Endodermal cell (in vitro differentiated cells): Measurements from ENCODE around the gene RIGI. TPM values are rescaled to one million over a fixed set of nuclear protein-coding genes. Genes with fewer than 3 reads are reported as not detected.
A peak's percentile ranks its signal among the peaks of the same experiment; 100 is the strongest.

Experiments used
- DNase-seq: peaks from one replicate; pipeline ENCODE4 v3.0.0-alpha.2; 2017
- H3K27ac ChIP-seq: 2 replicates; pipeline ENCODE4 v1.5.1; 2013; ENCODE audit warnings: mild to moderate bottlenecking, low read depth, low read length, moderate library complexity
- H3K27me3 ChIP-seq: 2 replicates; pipeline ENCODE4 v1.6.1; 2013; ENCODE audit warnings: mild to moderate bottlenecking, low read length, moderate library complexity; ENCODE audit not compliant: insufficient read depth, control insufficient read depth, poor library complexity, severe bottlenecking
- H3K36me3 ChIP-seq: 2 replicates; pipeline ENCODE4 v1.7.0; 2013; ENCODE audit warnings: mild to moderate bottlenecking, low read length, moderate library complexity; ENCODE audit not compliant: control insufficient read depth, insufficient read depth
- H3K4me1 ChIP-seq: one replicate; pipeline ENCODE4 v1.7.0; 2013; ENCODE audit warnings: low read length; ENCODE audit not compliant: control insufficient read depth, insufficient read depth
- H3K4me3 ChIP-seq: 2 replicates; pipeline ENCODE4 v1.5.1; 2013; ENCODE audit warnings: mild to moderate bottlenecking, low read length, moderate library complexity
- H3K9ac ChIP-seq: 2 replicates; pipeline ENCODE4 v1.6.1; 2013; ENCODE audit warnings: mild to moderate bottlenecking, low read length, moderate library complexity; ENCODE audit not compliant: poor library complexity, severe bottlenecking; ENCODE audit errors: extremely low read depth
- H3K9me3 ChIP-seq: 2 replicates; pipeline ENCODE4 v1.6.1; 2013; ENCODE audit warnings: mild to moderate bottlenecking, low read length, moderate library complexity; ENCODE audit not compliant: control insufficient read depth
- H3K27ac Mint-ChIP-seq: 2 replicates; pipeline ENCODE4 v1.8.0; 2020; ENCODE audit warnings: mixed read lengths
- H3K27me3 Mint-ChIP-seq: 2 replicates; pipeline ENCODE4 v1.8.0; 2021; ENCODE audit warnings: mild to moderate bottlenecking, mixed read lengths; ENCODE audit not compliant: insufficient read depth
- H3K36me3 Mint-ChIP-seq: 2 replicates; pipeline ENCODE4 v1.8.0; 2020; ENCODE audit warnings: low read depth, mixed read lengths
- H3K4me1 Mint-ChIP-seq: 2 replicates; pipeline ENCODE4 v1.8.0; 2020; ENCODE audit warnings: mixed read lengths
- H3K4me3 Mint-ChIP-seq: 2 replicates; pipeline ENCODE4 v1.8.0; 2020; ENCODE audit warnings: mild to moderate bottlenecking, moderate library complexity, mixed read lengths
- H3K9me3 Mint-ChIP-seq: 2 replicates; pipeline ENCODE4 v1.8.0; 2020; ENCODE audit warnings: mild to moderate bottlenecking, mixed read lengths
- CTCF ChIP-seq: fragments of 200-600 bp; sonication (generic); conservative IDR thresholded peaks from 2 replicates; pipeline ENCODE4 v1.5.0; 2021; ENCODE audit warnings: antibody characterized with exemption, mild to moderate bottlenecking
- WGBS, 2 experiments: methylation state at CpG; one replicate each; pipeline versions ENCODE4 v1.1.5 to v1.1.7; 2013; ENCODE audit warnings: missing lambda C conversion rate in 2 of 2, mixed read lengths in 1 of 2; ENCODE audit not compliant: insufficient coverage in 1 of 2, insufficient read length in 1 of 2; 5-methylcytosine and 5-hydroxymethylcytosine counted together
- total RNA-seq, 2 donors: library from RNA; stranded (reverse); fragmentation: NEBNext Ultra II Directional in 1 of 2; extraction: Animal tissue kit (Norgen Biotek cat#: 25700) in 1 of 2; gene quantifications; 2 replicates in 1 of 2; 3 replicates in 1 of 2; pipeline ENCODE4 v1.2.1, GENCODE V29; 2021

RIGI gene
- total RNA-seq, 2 donors from 2014 or later = 8.3 to 12.6 TPM

DNA sequence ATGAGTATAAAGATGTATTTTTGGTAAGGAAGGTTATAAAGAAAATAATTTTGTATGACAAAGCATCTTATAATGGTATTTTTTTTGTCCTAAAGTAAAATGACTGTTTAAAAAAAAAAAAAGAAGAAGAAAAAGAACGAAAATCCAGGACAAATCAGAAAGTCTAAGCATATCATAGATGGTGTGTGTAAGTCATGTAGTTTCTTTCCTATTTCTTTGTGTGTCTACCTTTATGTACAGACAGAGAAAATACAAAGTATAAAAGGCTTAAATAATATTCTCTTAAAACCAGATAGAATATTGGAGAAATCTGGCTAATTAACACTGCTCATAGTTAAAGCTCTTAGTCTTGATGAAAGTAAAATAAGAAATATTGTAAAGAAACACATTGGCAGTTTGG lies 7.7 kb downstream of the RIGI start:
- no peak overlapping the region for H3K4me3 ChIP-seq
- Mint-ChIP-seq H3K27me3 (peaks cover 2% of the 10 kb centered on the region), H3K4me3 (no peak overlapping the region), H3K4me1 (no peaks in the 10 kb centered on the region), H3K36me3 (peaks cover 66% of the 10 kb centered on the region), H3K27ac (no peak overlapping the region), H3K9me3 (peaks cover 90% of the 10 kb centered on the region)
- no peaks in the 10 kb centered on the region for H3K27me3 ChIP-seq
- H3K9ac ChIP-seq = no peak overlapping the region
- H3K4me1 ChIP-seq = no peaks in the 10 kb centered on the region
- TF ChIP-seq CTCF = no peak
- WGBS, 2 experiments = 85% methylated on average over 1 of the region's 1 CpG; no CpG with 5 or more reads in 1 of the 2 experiments
- H3K9me3 ChIP-seq = peaks cover 93% of the 10 kb centered on the region
- no peak for DNase-seq
- H3K27ac ChIP-seq = no peak overlapping the region
- peaks cover 8% of the 10 kb centered on the region for H3K36me3 ChIP-seq

DNA sequence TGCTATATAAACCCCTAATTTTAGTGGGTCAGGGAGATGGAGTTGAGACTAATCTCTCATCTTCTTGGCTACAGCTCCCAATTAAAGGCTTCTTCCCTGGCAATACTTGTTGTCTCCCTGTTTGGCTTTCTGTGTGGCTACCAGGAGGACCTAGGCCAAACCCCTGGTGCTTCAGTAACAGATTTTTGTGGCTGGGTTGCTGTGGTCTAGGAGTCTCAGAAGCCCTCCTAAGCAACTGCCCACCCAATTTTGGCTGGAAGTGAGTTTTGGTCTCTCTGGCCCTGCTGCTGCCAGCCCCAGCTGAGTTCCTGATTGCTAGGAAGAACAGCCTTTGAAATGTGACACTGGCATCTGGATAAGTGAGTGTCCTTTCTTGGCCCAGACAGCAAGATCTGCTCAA lies 9.8 kb downstream of the RIGI start:
- Mint-ChIP-seq H3K4me3 (no peak overlapping the region), H3K27me3 (peaks cover 2% of the 10 kb centered on the region), H3K9me3 (peaks cover 85% of the 10 kb centered on the region), H3K27ac (no peak overlapping the region), H3K4me1 (no peaks in the 10 kb centered on the region), H3K36me3 (peaks cover 46% of the 10 kb centered on the region)
- no peak for DNase-seq
- Histone ChIP-seq H3K36me3 (peaks cover 8% of the 10 kb centered on the region), H3K27ac (no peak overlapping the region), H3K4me1 (no peaks in the 10 kb centered on the region), H3K27me3 (no peaks in the 10 kb centered on the region), H3K9ac (no peak overlapping the region), H3K4me3 (no peak overlapping the region), H3K9me3 (peaks cover 73% of the 10 kb centered on the region)
- no peak for TF ChIP-seq CTCF

DNA sequence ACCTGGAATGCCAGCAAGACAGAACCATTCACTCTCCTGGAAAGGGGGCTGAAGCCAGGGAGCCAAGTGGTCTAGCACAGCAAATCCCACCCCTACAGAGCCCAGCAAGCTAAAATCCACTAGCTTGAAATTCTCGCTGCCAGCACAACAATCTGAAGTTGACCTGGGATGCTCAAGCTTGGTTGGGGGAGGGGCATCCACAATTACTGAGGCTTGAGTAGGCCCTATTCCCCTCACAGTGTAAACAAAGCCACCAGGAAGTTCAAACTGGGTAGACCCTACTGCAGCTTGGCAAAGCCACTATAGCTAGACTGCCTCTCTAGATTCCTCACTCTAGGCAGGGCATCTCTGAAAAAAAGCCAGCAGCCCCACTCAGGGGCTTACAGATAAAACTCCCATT lies 17.3 kb downstream of the RIGI start:
- peaks cover under 1% of the 10 kb centered on the region for H3K9me3 ChIP-seq
- WGBS, 2 experiments = 83% methylated on average over 1 of the region's 1 CpG
- no peak for TF ChIP-seq CTCF
- peaks cover 12% of the 10 kb centered on the region for H3K4me1 Mint-ChIP-seq
- H3K4me3 Mint-ChIP-seq = no peak overlapping the region
- peaks cover 2% of the 10 kb centered on the region for H3K27me3 Mint-ChIP-seq
- H3K36me3 Mint-ChIP-seq = peaks cover 4% of the 10 kb centered on the region
- H3K9ac ChIP-seq = no peak overlapping the region
- no peaks in the 10 kb centered on the region for H3K36me3 ChIP-seq
- no peaks in the 10 kb centered on the region for H3K27me3 ChIP-seq
- no peak overlapping the region for H3K27ac Mint-ChIP-seq
- peak overlapping the region; percentile 29 for H3K4me3 ChIP-seq
- peak; percentile 61 for DNase-seq
- peaks cover 21% of the 10 kb centered on the region for H3K9me3 Mint-ChIP-seq
- no peak overlapping the region for H3K27ac ChIP-seq
- H3K4me1 ChIP-seq = peaks cover 3% of the 10 kb centered on the region
